GM08714 (cell line): Measurements from ENCODE around the gene ADIPOQ.
"Not testable (repeated sequence)": the region's sequence is repeated elsewhere in the genome, so short reads cannot be mapped to it uniquely, and the experiment has no call there.

Experiments
- H3K4me3 ChIP-seq: fragments of 200-500 bp; sonication (Bioruptor generic); 2 replicates; pipeline ENCODE4 v1.5.1; 2014; ENCODE audit warnings: mild to moderate bottlenecking, low read length, inconsistent platforms
- ZNF274 ChIP-seq: IDR thresholded peaks from 2 replicates; pipeline ENCODE4 v1.6.1; 2012; ENCODE audit warnings: mild to moderate bottlenecking, low read depth, low read length

Gene ADIPOQ

GRCh38 chr3:186842426-186843038, at the start of gene ADIPOQ:
TSS of gene ADIPOQ (plus strand) at chr3:186842710. CDS start at chr3:186853059, 10,349 bp downstream.
- H3K4me3 ChIP-seq: no peak within 1 kb of the TSS
- no peak for TF ChIP-seq ZNF274

DNA sequence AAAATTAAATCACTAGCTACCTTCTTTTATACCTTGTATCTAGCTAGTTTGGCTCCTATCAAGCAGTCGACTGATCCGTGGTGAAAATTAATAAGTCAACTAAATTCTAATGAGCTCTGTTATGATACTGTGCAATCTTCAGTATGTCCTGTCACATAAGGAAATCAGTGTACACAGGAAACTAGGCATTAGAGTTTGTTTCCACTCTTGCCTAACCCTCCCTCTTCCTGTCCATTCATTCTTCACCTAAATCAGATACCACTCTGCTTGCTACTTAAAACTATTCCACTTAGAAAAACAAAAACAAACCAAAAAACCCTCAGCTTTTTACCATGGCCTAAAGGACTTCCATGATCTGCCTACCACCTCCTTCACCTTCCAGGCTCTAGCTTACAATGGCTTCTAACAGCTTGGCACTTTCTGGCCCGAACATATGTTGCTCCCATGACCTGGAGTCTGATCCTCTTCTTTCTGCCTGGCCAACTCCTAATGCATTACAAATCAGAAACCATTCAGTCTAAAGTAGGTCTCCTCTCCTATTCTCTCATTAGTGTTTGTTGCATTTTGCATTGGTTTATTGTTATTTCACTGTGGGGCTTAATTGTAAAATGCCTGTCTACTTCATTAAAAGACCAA, 44.2 kb upstream of the ADIPOQ start:
- TF ChIP-seq ZNF274: no peak
- H3K4me3 ChIP-seq: no peak overlapping the region

DNA sequence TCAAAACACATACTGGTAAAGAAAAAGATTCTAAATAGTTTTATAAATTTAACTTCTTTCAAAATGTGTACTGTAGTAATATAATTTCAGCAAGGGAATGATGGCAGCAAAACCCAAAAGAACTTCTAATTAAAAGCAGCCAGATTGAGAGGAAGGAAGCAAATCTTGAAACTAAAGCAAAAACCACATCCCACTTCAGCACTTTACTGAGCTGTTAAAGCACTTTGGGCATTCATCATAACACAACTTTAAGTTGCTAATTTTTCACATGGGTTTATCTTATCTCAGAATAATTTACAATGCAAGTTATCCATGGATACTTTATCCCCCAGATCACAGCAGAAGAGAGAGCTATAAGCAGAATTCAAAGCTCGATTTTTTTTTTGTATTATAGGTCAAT, 42.2 kb upstream of the ADIPOQ start:
- no peak overlapping the region for H3K4me3 ChIP-seq
- no peak for TF ChIP-seq ZNF274

- H3K4me3 ChIP-seq: no peak overlapping the region
- no peak for TF ChIP-seq ZNF274
Observed at GRCh38 chr3:186802701-186803100, 39.8 kb upstream of the ADIPOQ start.

GRCh38 chr3:186803447-186803846, 39.1 kb upstream of the ADIPOQ start:
- H3K4me3 ChIP-seq: not testable (repeated sequence)

GRCh38 chr3:186806089-186807055, 36.1 kb upstream of the ADIPOQ start, which contains the start of gene RFC4:
TSS of gene RFC4 (minus strand) at chr3:186806482. CDS start at chr3:186804713, 1,769 bp downstream.
- H3K4me3 ChIP-seq: peak within 1 kb of the TSS; percentile 84
- no peak for TF ChIP-seq ZNF274

- TF ChIP-seq ZNF274: no peak
- peak overlapping the region; percentile 84 for H3K4me3 ChIP-seq
Observed at GRCh38 chr3:186807231-186807630, 35.3 kb upstream of the ADIPOQ start.

GRCh38 chr3:186810336-186810996, 32.0 kb upstream of the ADIPOQ start:
- no peak overlapping the region for H3K4me3 ChIP-seq
- no peak for TF ChIP-seq ZNF274

GRCh38 chr3:186811313-186811712, 31.2 kb upstream of the ADIPOQ start:
- H3K4me3 ChIP-seq: not testable (repeated sequence)

- no peak overlapping the region for H3K4me3 ChIP-seq
- no peak for TF ChIP-seq ZNF274
Observed at GRCh38 chr3:186814100-186814499, 28.4 kb upstream of the ADIPOQ start.

DNA sequence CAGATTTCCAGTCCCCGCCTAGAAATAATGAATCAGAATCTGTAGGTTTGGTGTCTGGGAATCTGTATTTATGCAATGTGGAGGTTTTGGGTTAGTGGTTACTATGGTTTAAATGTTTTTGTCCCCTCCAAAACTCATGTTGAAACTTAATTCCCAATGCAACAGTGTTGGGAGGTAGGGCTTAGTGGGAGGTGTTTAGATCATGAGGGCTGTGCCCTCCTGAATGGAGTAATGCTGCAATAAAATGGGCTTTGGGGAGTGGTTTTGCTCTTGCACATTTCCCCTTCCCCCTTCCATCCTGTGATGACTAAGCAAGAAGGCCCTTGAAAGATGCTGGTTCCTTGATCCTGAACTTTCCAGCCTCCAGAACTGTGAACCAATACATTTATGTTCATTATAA, 27.1 kb upstream of the ADIPOQ start:
- H3K4me3 ChIP-seq: no peak overlapping the region
- no peak for TF ChIP-seq ZNF274

DNA sequence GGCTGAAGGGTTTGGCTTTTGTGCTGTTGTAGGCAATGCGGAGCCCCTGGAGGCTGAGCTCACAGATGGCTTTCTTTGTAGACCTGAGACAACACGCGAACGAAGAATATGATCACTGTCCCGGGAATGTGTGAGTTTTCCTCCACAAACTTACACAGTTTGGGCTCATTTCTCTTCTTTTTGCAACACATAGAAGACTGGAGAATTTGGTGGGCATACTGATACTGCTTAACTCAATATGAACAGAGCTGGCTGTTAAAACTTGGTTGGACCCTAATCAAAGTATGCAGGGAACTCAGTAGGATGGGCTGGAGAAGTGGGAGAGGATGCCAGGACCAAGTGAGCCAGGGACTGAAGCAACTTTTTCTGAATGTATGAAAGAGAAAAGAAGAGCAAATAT, 24.0 kb upstream of the ADIPOQ start:
- no peak for TF ChIP-seq ZNF274
- no peak overlapping the region for H3K4me3 ChIP-seq

- TF ChIP-seq ZNF274: no peak
- H3K4me3 ChIP-seq: no peak overlapping the region
Observed at GRCh38 chr3:186818956-186819355, 23.6 kb upstream of the ADIPOQ start.
